Neuronal stem cell (in vitro differentiated cells): ENCODE data around the gene TLL2.
A peak's percentile ranks its signal among the peaks of the same experiment; 100 is the strongest.

Source experiments
- DNase-seq: peaks from one replicate; pipeline ENCODE4 v3.0.0-alpha.2; 2013; ENCODE audit warnings: low spot score
- H2AFZ ChIP-seq: one replicate; pipeline ENCODE4 v1.6.1; 2013; ENCODE audit warnings: mild to moderate bottlenecking, low read length, inconsistent platforms
- H2AK5ac ChIP-seq: 2 replicates; pipeline ENCODE4 v1.6.1; 2013; ENCODE audit warnings: low read depth, mild to moderate bottlenecking, inconsistent platforms, low read length, moderate library complexity, mixed read lengths
- H2BK120ac ChIP-seq: 2 replicates; pipeline ENCODE4 v1.6.1; 2013; ENCODE audit warnings: low read depth, mild to moderate bottlenecking, inconsistent platforms, low read length, moderate library complexity, mixed read lengths
- H2BK12ac ChIP-seq: one replicate; pipeline ENCODE4 v1.6.1; 2013; ENCODE audit warnings: low read length, inconsistent platforms
- H2BK15ac ChIP-seq: 2 replicates; pipeline ENCODE4 v1.6.1; 2013; ENCODE audit warnings: mild to moderate bottlenecking, low read length, inconsistent platforms, mixed read lengths
- H2BK5ac ChIP-seq: one replicate; pipeline ENCODE4 v1.6.1; 2013; ENCODE audit warnings: inconsistent platforms, mild to moderate bottlenecking, low read length, moderate library complexity
- H3K14ac ChIP-seq: one replicate; pipeline ENCODE4 v1.6.1; 2013; ENCODE audit warnings: low read length, inconsistent platforms
- H3K18ac ChIP-seq: 2 replicates; pipeline ENCODE4 v1.6.1; 2013; ENCODE audit warnings: low read length, inconsistent platforms
- H3K23ac ChIP-seq: 2 replicates; pipeline ENCODE4 v1.6.1; 2013; ENCODE audit warnings: low read depth, mild to moderate bottlenecking, mixed read lengths, low read length, inconsistent platforms; ENCODE audit not compliant: poor library complexity
- H3K27ac ChIP-seq: replicated peaks from 3 replicates; pipeline ENCODE4 v1.5.1; 2013; ENCODE audit warnings: low read length, inconsistent platforms
- H3K27me3 ChIP-seq, 3 experiments: 2 replicates each; pipeline ENCODE4 v1.6.1; 2013; ENCODE audit warnings: low read length in 3 of 3, mild to moderate bottlenecking in 2 of 3, inconsistent platforms in 1 of 3, low read depth in 1 of 3, mixed read lengths in 1 of 3, moderate library complexity in 1 of 3; ENCODE audit not compliant: control insufficient read depth in 3 of 3, insufficient read depth in 3 of 3
- H3K36me3 ChIP-seq, 2 donors: replicated peaks in 1 of 2; 2 replicates each; pipeline ENCODE4 v1.6.1; 2013; ENCODE audit warnings: low read length in 2 of 2; ENCODE audit not compliant: control insufficient read depth in 2 of 2, insufficient read depth in 2 of 2
- H3K4ac ChIP-seq: 2 replicates; pipeline ENCODE4 v1.6.1; 2013; ENCODE audit warnings: inconsistent platforms, mild to moderate bottlenecking, low read length, moderate library complexity
- H3K4me1 ChIP-seq, 2 donors: 1 replicate in 1 of 2; 2 replicates in 1 of 2; pipeline ENCODE4 v1.6.1; 2013; ENCODE audit warnings: low read length in 2 of 2, low read depth in 1 of 2; ENCODE audit not compliant: control insufficient read depth in 2 of 2, insufficient read depth in 1 of 2
- H3K4me2 ChIP-seq: one replicate; pipeline ENCODE4 v1.6.1; 2013; ENCODE audit warnings: mild to moderate bottlenecking, low read length, inconsistent platforms; ENCODE audit not compliant: insufficient read depth, poor library complexity, severe bottlenecking
- H3K4me3 ChIP-seq, 2 donors: 2 replicates each; pipeline ENCODE4 v1.5.1; 2013; ENCODE audit warnings: low read length in 2 of 2, mild to moderate bottlenecking in 2 of 2, inconsistent platforms in 1 of 2, moderate library complexity in 1 of 2
- H3K79me1 ChIP-seq: one replicate; pipeline ENCODE4 v1.6.1; 2013; ENCODE audit warnings: low read depth, mild to moderate bottlenecking, inconsistent platforms, low read length, moderate library complexity
- H3K9ac ChIP-seq: one replicate; pipeline ENCODE4 v1.6.1; 2013; ENCODE audit warnings: mild to moderate bottlenecking, low read depth, low read length, inconsistent platforms; ENCODE audit not compliant: poor library complexity
- H3K9me3 ChIP-seq, 2 donors: replicated peaks in 1 of 2; 2 replicates each; pipeline versions ENCODE3 to v1.6.1; 2013; ENCODE audit warnings: low read length in 2 of 2, mild to moderate bottlenecking in 2 of 2, inconsistent platforms in 1 of 2, low read depth in 1 of 2, mixed read lengths in 1 of 2, moderate library complexity in 1 of 2; ENCODE audit not compliant: control insufficient read depth in 2 of 2, insufficient read depth in 1 of 2
- H4K8ac ChIP-seq: one replicate; pipeline ENCODE4 v1.6.1; 2013; ENCODE audit warnings: low read depth, mild to moderate bottlenecking, inconsistent platforms, low read length, moderate library complexity
- H4K91ac ChIP-seq: one replicate; pipeline ENCODE4 v1.6.1; 2013; ENCODE audit warnings: low read length, low read depth, mild to moderate bottlenecking, inconsistent platforms; ENCODE audit not compliant: poor library complexity
- WGBS, 2 donors: extraction: QIAGEN DNeasy Blood & Tissue Kit; methylation state at CpG; one replicate each; pipeline ENCODE4 v1.1.7; 2013; ENCODE audit warnings: missing lambda C conversion rate in 2 of 2, mixed read lengths in 1 of 2; ENCODE audit not compliant: insufficient read length in 2 of 2, insufficient replicate concordance in 1 of 2; ENCODE audit errors: extremely low coverage in 2 of 2; 5-methylcytosine and 5-hydroxymethylcytosine counted together

Gene TLL2

DNA sequence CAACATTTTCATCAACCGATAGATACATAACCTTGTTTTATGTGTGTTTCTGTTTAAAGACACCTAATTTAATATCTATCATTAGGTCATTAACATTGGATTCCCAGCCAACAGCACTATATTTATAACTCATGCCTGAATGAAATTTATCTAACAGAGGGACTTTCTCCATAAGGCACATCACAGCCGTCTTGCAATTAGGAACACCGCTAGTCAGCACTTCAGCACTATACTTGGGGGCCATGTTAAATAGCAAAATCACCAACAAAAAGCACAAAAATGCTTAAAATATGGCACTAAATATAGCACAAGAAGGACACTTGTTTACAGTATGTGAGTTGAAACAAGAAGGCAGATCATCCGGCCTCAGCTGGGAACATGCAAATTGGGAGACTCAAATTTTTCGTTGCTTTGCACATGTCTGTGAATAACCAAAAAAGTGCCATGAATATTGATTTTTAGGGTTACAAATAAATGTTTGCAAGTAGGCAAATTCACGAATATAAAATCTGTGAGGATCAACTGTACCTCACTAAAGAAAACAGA is 51.0 kb downstream of the TLL2 start:
- no peak overlapping the region for H3K14ac ChIP-seq
- no peak overlapping the region for H2BK120ac ChIP-seq
- no peaks in the 10 kb centered on the region for H3K79me1 ChIP-seq
- no peak overlapping the region for H3K4ac ChIP-seq
- WGBS, 2 donors = no CpG with 5 or more reads among the region's 6 CpGs
- H2AFZ ChIP-seq = no peak overlapping the region
- DNase-seq = no peak
- no peaks in the 10 kb centered on the region for H3K4me1 ChIP-seq
- no peaks in the 10 kb centered on the region for H3K27me3 ChIP-seq
- no peak overlapping the region for H2BK15ac ChIP-seq
- H4K8ac ChIP-seq = no peak overlapping the region
- H3K4me3 ChIP-seq = no peak overlapping the region
- H3K18ac ChIP-seq = no peak overlapping the region
- no peak overlapping the region for H3K9ac ChIP-seq
- H2AK5ac ChIP-seq = no peak overlapping the region
- no peak overlapping the region for H3K27ac ChIP-seq
- no peak overlapping the region for H2BK12ac ChIP-seq
- no peak overlapping the region for H3K23ac ChIP-seq
- H2BK5ac ChIP-seq = no peak overlapping the region
- no peak overlapping the region for H3K4me2 ChIP-seq
- H3K9me3 ChIP-seq = no peaks in the 10 kb centered on the region
- no peak overlapping the region for H4K91ac ChIP-seq
- H3K36me3 ChIP-seq = no peaks in the 10 kb centered on the region

- no CpG with 5 or more reads among the region's 3 CpGs for WGBS, 2 donors
- Histone ChIP-seq H3K23ac (no peak overlapping the region), H3K9ac (no peak overlapping the region), H3K9me3 (no peaks in the 10 kb centered on the region), H2AK5ac (no peak overlapping the region), H2BK15ac (no peak overlapping the region), H3K4me2 (no peak overlapping the region), H3K4me1 (no peaks in the 10 kb centered on the region), H3K18ac (no peak overlapping the region), H3K14ac (no peak overlapping the region), H2BK12ac (no peak overlapping the region), H3K4ac (no peak overlapping the region), H4K8ac (no peak overlapping the region), H3K27ac (no peak overlapping the region), H2AFZ (no peak overlapping the region), H2BK120ac (no peak overlapping the region), H4K91ac (no peak overlapping the region), H3K79me1 (no peaks in the 10 kb centered on the region), H3K36me3 (no peaks in the 10 kb centered on the region), H3K27me3 (no peaks in the 10 kb centered on the region), H2BK5ac (no peak overlapping the region), H3K4me3 (no peak overlapping the region)
- no peak for DNase-seq
Observed at GRCh38 chr10:96460316-96460715, 53.4 kb downstream of the TLL2 start.

GRCh38 chr10:96457341-96457740 is 56.4 kb downstream of the TLL2 start:
- H3K36me3 ChIP-seq = no peaks in the 10 kb centered on the region
- H3K14ac ChIP-seq = no peak overlapping the region
- no peaks in the 10 kb centered on the region for H3K27me3 ChIP-seq
- H3K9me3 ChIP-seq = no peaks in the 10 kb centered on the region
- H3K4me3 ChIP-seq = no peak overlapping the region
- H2AFZ ChIP-seq = no peak overlapping the region
- no peak overlapping the region for H2BK120ac ChIP-seq
- H3K4me2 ChIP-seq = no peak overlapping the region
- no CpG with 5 or more reads among the region's 5 CpGs for WGBS, 2 donors
- H2AK5ac ChIP-seq = peak overlapping the region; percentile 46
- H3K4ac ChIP-seq = no peak overlapping the region
- no peak for DNase-seq
- H4K8ac ChIP-seq = no peak overlapping the region
- H4K91ac ChIP-seq = no peak overlapping the region
- no peak overlapping the region for H2BK5ac ChIP-seq
- peaks cover 2% of the 10 kb centered on the region for H3K79me1 ChIP-seq
- no peaks in the 10 kb centered on the region for H3K4me1 ChIP-seq
- H3K18ac ChIP-seq = peak overlapping the region; percentile 76
- no peak overlapping the region for H2BK12ac ChIP-seq
- no peak overlapping the region for H2BK15ac ChIP-seq
- H3K9ac ChIP-seq = no peak overlapping the region
- no peak overlapping the region for H3K23ac ChIP-seq
- no peak overlapping the region for H3K27ac ChIP-seq

DNA sequence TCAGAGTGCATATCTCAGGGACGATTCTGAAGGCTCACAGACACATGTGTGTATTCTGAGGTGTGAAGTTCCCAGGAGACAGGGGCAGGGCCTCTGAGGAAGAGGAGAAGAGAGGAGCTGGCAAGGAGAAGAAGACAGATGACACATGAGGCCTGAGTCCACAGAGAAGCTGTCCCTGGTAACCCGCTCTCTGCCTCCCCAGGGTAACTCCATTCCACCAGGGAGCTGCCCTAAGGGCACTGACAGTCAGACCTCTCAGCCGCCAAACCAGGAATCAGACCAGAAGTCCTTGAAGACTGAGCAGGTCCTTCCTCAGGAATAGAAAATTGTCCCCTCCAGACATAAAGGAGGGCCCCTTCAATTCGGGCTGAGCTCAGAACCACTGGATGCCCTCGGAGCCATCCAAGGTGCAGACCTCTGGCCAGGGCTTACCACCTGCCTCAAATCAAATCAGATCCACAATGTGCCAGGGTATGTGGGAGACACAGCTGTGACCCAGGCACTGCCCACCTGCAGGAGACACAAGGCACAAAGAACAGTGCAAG is 57.4 kb downstream of the TLL2 start:
- Histone ChIP-seq H2AFZ (no peak overlapping the region), H2AK5ac (peak overlapping the region; percentile 74), H3K14ac (no peak overlapping the region), H3K18ac (peak overlapping the region; percentile 44), H3K4ac (no peak overlapping the region), H4K91ac (no peak overlapping the region), H3K9ac (no peak overlapping the region), H2BK12ac (no peak overlapping the region), H4K8ac (peak overlapping the region; percentile 72), H3K4me2 (no peak overlapping the region), H2BK5ac (no peak overlapping the region), H3K9me3 (no peaks in the 10 kb centered on the region), H3K27me3 (no peaks in the 10 kb centered on the region), H2BK15ac (peak overlapping the region; percentile 43), H3K4me1 (no peaks in the 10 kb centered on the region), H2BK120ac (no peak overlapping the region), H3K27ac (no peak overlapping the region), H3K23ac (no peak overlapping the region), H3K4me3 (no peak overlapping the region), H3K36me3 (no peaks in the 10 kb centered on the region), H3K79me1 (peaks cover 2% of the 10 kb centered on the region)
- DNase-seq = no peak
- no CpG with 5 or more reads among the region's 5 CpGs for WGBS, 2 donors
